Hepatocyte (in vitro differentiated cells): ENCODE data around the gene MGLL.

Experiments
- CTCF ChIP-seq: fragments of 200-600 bp; sonication (generic); IDR thresholded peaks from 2 replicates; pipeline ENCODE4 v1.5.1; 2016; ENCODE audit warnings: antibody characterized with exemption, mild to moderate bottlenecking; ENCODE audit not compliant: poor library complexity
- EZH2 ChIP-seq: fragments of 200-600 bp; sonication (generic); IDR thresholded peaks from 2 replicates; pipeline ENCODE4 v1.6.1; 2016; ENCODE audit warnings: antibody characterized with exemption, mild to moderate bottlenecking, borderline replicate concordance
- EZH2phosphoT487 ChIP-seq: fragments of 200-600 bp; sonication (generic); IDR thresholded peaks from one replicate; pipeline ENCODE4 v1.6.1; 2018; ENCODE audit warnings: antibody characterized with exemption, mild to moderate bottlenecking, low read depth, moderate library complexity; ENCODE audit not compliant: unreplicated experiment, severe bottlenecking

GRCh38 chr3:127834771-127835170, 12.5 kb upstream of the MGLL start:
- TF ChIP-seq CTCF (no peak), EZH2phosphoT487 (no peak), EZH2 (no peak)
